HG03469 (cell line): ENCODE results near the gene SLC35G1.

Experiments used
- ATAC-seq: cut with Tn5 transposase; IDR thresholded peaks from one replicate; pipeline ENCODE4 v1.9.1; 2021; ENCODE audit warnings: mild to moderate bottlenecking, moderate library complexity, moderate number of reproducible peaks; ENCODE audit not compliant: unreplicated experiment

The SLC35G1 gene

GRCh38 chr10:93875032-93875358 lies 18.8 kb upstream of the SLC35G1 start:
- ATAC-seq, result no peak

GRCh38 chr10:93876381-93876780 lies 17.4 kb upstream of the SLC35G1 start:
- ATAC-seq, result no peak

GRCh38 chr10:93879273-93879672 lies 14.5 kb upstream of the SLC35G1 start:
- ATAC-seq, result no peak

GRCh38 chr10:93894516-93895378 lies 969 bp downstream of the SLC35G1 start:
- ATAC-seq, result no peak

GRCh38 chr10:93897070-93897780 lies 3.4 kb downstream of the SLC35G1 start:
- ATAC-seq, result no peak

GRCh38 chr10:93899109-93899508 lies 5.3 kb downstream of the SLC35G1 start:
- ATAC-seq, result no peak

- no peak for ATAC-seq
These were observed 9.3 kb downstream of the SLC35G1 start for GRCh38 chr10:93903051-93903450.

- no peak for ATAC-seq
These were observed 11.1 kb downstream of the SLC35G1 start for GRCh38 chr10:93904901-93905300.

- no peak for ATAC-seq
These were observed 13.3 kb downstream of the SLC35G1 start for GRCh38 chr10:93907059-93907458.

- no peak for ATAC-seq
These were observed 18.1 kb downstream of the SLC35G1 start for GRCh38 chr10:93911866-93912265.

GRCh38 chr10:93912444-93912843 lies 18.7 kb downstream of the SLC35G1 start:
- no peak for ATAC-seq

- ATAC-seq, result no peak
These were observed 19.9 kb downstream of the SLC35G1 start for GRCh38 chr10:93913706-93914105.

- ATAC-seq, result no peak
These were observed 21.8 kb downstream of the SLC35G1 start for GRCh38 chr10:93915598-93915997.

GRCh38 chr10:93916257-93917063 lies 22.7 kb downstream of the SLC35G1 start:
- ATAC-seq, result no peak

GRCh38 chr10:93917064-93917391 lies 23.2 kb downstream of the SLC35G1 start:
- no peak for ATAC-seq

- ATAC-seq, result no peak
These were observed 24.0 kb downstream of the SLC35G1 start for GRCh38 chr10:93917821-93918220.

- no peak for ATAC-seq
These were observed 27.6 kb downstream of the SLC35G1 start for GRCh38 chr10:93921338-93921737.

- ATAC-seq, result no peak
These were observed 32.8 kb downstream of the SLC35G1 start for GRCh38 chr10:93926613-93927012.

GRCh38 chr10:93938140-93938539 lies 44.4 kb downstream of the SLC35G1 start:
- ATAC-seq, result no peak

GRCh38 chr10:93940881-93941280 lies 47.1 kb downstream of the SLC35G1 start:
- no peak for ATAC-seq

- ATAC-seq, result no peak
These were observed 47.8 kb downstream of the SLC35G1 start for GRCh38 chr10:93941606-93942005.

GRCh38 chr10:93945819-93946218 lies 52.0 kb downstream of the SLC35G1 start:
- ATAC-seq, result no peak
